ENCODE data around the gene WFS1. TPM values are rescaled to one million over a fixed set of nuclear protein-coding genes. Genes with fewer than 3 reads are reported as not detected.

The WFS1 gene
- total RNA-seq, 1 experiment from 2014 or later = 21.5 TPM

GRCh38 chr4:6287017-6287788 is 17.6 kb downstream of the WFS1 start:
- TF ChIP-seq EZH2phosphoT487 (IDR thresholded peaks at IDR 0.05; ENCODE audit: borderline replicate concordance) (no peak), CEBPB (IDR thresholded peaks at IDR 0.05; ENCODE audit: low read depth) (no peak), CTCF (IDR thresholded peaks at IDR 0.05 in 2 of 3, conservative IDR thresholded peaks at IDR 0.05 in 1 of 3; ENCODE audit: borderline replicate concordance in 1 of 3, insufficient read depth in 1 of 3, low read depth in 2 of 3, low read length in 2 of 3) (no peak), JUND (IDR thresholded peaks at IDR 0.05) (no peak), MAX (IDR thresholded peaks at IDR 0.05) (no peak), POLR2AphosphoS5 (IDR thresholded peaks at IDR 0.05; ENCODE audit: low read depth, low read length) (no peak), SP1 (IDR thresholded peaks at IDR 0.05; ENCODE audit: low read depth) (no peak), REST (IDR thresholded peaks at IDR 0.05; ENCODE audit: low read depth) (no peak), SIN3A (IDR thresholded peaks at IDR 0.05; ENCODE audit: low read depth) (no peak), EGR1 (IDR thresholded peaks at IDR 0.05; ENCODE audit: low read depth) (no peak)
- Histone ChIP-seq H3K27ac (ENCODE audit: low read depth, low read length) (no peak overlapping the region), H3K36me3 (ENCODE audit: control insufficient read depth in 1 of 2, insufficient read depth in 2 of 2, low read length in 2 of 2) (no peaks in the 10 kb centered on the region), H3K4me1 (ENCODE audit: control insufficient read depth in 1 of 2, insufficient read depth in 2 of 2, low read length in 2 of 2) (no peaks in the 10 kb centered on the region), H4K20me1 (ENCODE audit: insufficient read depth) (no peaks in the 10 kb centered on the region), H3K4me3 (replicated peaks in 1 of 2; ENCODE audit: low read depth in 1 of 2, low read length in 2 of 2) (no peak overlapping the region), H2AFZ (ENCODE audit: low read depth, low read length, poor library complexity, severe bottlenecking) (no peak overlapping the region), H3K27me3 (ENCODE audit: insufficient read depth, low read length) (no peaks in the 10 kb centered on the region), H3K9me2 (ENCODE audit: insufficient read depth) (no peaks in the 10 kb centered on the region), H3K4me2 (ENCODE audit: low read length) (no peak overlapping the region), H3K9ac (ENCODE audit: low read length) (no peak overlapping the region), H3K9me3 (ENCODE audit: control insufficient read depth in 1 of 2, insufficient read depth in 1 of 2, low read depth in 1 of 2, low read length in 2 of 2) (no peaks in the 10 kb centered on the region), H3K79me2 (ENCODE audit: insufficient read depth, low read length) (no peaks in the 10 kb centered on the region)
- ChIA-PET CTCF (no interaction called here), RAD21 (ENCODE audit: low non-redundant PET in 1 of 2, low total read pairs in 2 of 2, uncharacterized antibody in 2 of 2, unreplicated experiment in 2 of 2) (no interaction called here), POLR2A (no interaction called here)
- no TSS peak for BruUV-seq (replicated peaks)
- intact Hi-C loops (cut with micrococcal nuclease) = no loop called here
- no peak for DNase-seq (ENCODE audit: low read depth, low spot score)
- no peak for ATAC-seq

Data from HCT116 (cell line).